Nucleus accumbens (tissue), 56 donors: ENCODE measurements around the gene ZBTB20.
A peak's percentile ranks its signal among the peaks of the same experiment; 100 is the strongest.
"Not testable (repeated sequence)": the region's sequence is repeated elsewhere in the genome, so short reads cannot be mapped to it uniquely, and the experiment has no call there.

ENCODE experiments used
- DNase-seq, 56 donors: peaks; one replicate each; lab custom pipeline; 2025; lab: John Stamatoyannopoulos, UW

The ZBTB20 gene

GRCh38 chr3:115148142-115148790 is 1.2 kb upstream of the ZBTB20 start:
- peak in 1 of 56 donors; percentile 5 for DNase-seq

- DNase-seq, result peak; percentile 87 to 100 (median 100)
Measured at GRCh38 chr3:115147329-115148141, 447 bp upstream of the ZBTB20 start.

- DNase-seq, result peak in 35 of 56 donors; percentile 1 to 49 (median 17)
Measured at GRCh38 chr3:115146032-115146417, 1.1 kb downstream of the ZBTB20 start.

GRCh38 chr3:115141033-115141757 is 5.9 kb downstream of the ZBTB20 start:
- no peak for DNase-seq

- no peak for DNase-seq
Measured at GRCh38 chr3:115139072-115139471, 8.0 kb downstream of the ZBTB20 start.

- DNase-seq, result no peak
Measured at GRCh38 chr3:115134648-115135347, 12.3 kb downstream of the ZBTB20 start.

GRCh38 chr3:115127208-115127607 is 19.9 kb downstream of the ZBTB20 start:
- no peak for DNase-seq

- no peak for DNase-seq
Measured at GRCh38 chr3:115120597-115120996, 26.5 kb downstream of the ZBTB20 start.

- no peak for DNase-seq
Measured at GRCh38 chr3:115113367-115113766, 33.7 kb downstream of the ZBTB20 start.

- DNase-seq, result no peak
Measured at GRCh38 chr3:115111632-115112031, 35.5 kb downstream of the ZBTB20 start.

GRCh38 chr3:115110830-115111229 is 36.3 kb downstream of the ZBTB20 start:
- no peak for DNase-seq

- DNase-seq, result not testable (repeated sequence)
Measured at GRCh38 chr3:115110066-115110465, 37.0 kb downstream of the ZBTB20 start.

- no peak for DNase-seq
Measured at GRCh38 chr3:115108614-115109013, 38.5 kb downstream of the ZBTB20 start.

GRCh38 chr3:115102046-115102445 is 45.0 kb downstream of the ZBTB20 start:
- no peak for DNase-seq

- no peak for DNase-seq
Measured at GRCh38 chr3:115100806-115101205, 46.3 kb downstream of the ZBTB20 start.

GRCh38 chr3:115099986-115100571 is 47.0 kb downstream of the ZBTB20 start:
- DNase-seq, result peak in 22 of 56 donors; percentile 3 to 68 (median 30)

GRCh38 chr3:115099134-115099985 is 47.7 kb downstream of the ZBTB20 start:
- DNase-seq, result no peak

- DNase-seq, result no peak
Measured at GRCh38 chr3:115098354-115099073, 48.6 kb downstream of the ZBTB20 start.

GRCh38 chr3:115095236-115095635 is 51.9 kb downstream of the ZBTB20 start:
- no peak for DNase-seq
